Bronchial epithelial cell (primary cell): Measurements from ENCODE around the gene ATP5ME. TPM values are rescaled to one million over a fixed set of nuclear protein-coding genes. Genes with fewer than 3 reads are reported as not detected.
A peak's percentile ranks its signal among the peaks of the same experiment; 100 is the strongest.

Experiments used
- DNase-seq: peaks from one replicate; pipeline ENCODE4 v3.0.0-alpha.2; 2010; ENCODE audit warnings: low read depth
- FAIRE-seq: peaks from 2 replicates; lab custom pipeline; 2011; peaks lifted over from hg19 to GRCh38; lab: Jason Lieb, UNC
- H3K27me3 ChIP-seq: 2 replicates; pipeline ENCODE4 v1.5.1; 2011; ENCODE audit warnings: low read length; ENCODE audit not compliant: control insufficient read depth, insufficient read depth
- H3K36me3 ChIP-seq: 2 replicates; pipeline ENCODE4 v1.5.1; 2011; ENCODE audit warnings: low read length; ENCODE audit not compliant: control insufficient read depth, insufficient read depth
- H3K4me3 ChIP-seq: 2 replicates; pipeline ENCODE4 v1.5.1; 2011; ENCODE audit warnings: mild to moderate bottlenecking, low read depth, low read length, control low read depth
- total RNA-seq: library from RNA; depleted of rRNA; stranded (reverse); fragments of >200 nt; gene quantifications from 2 replicates; pipeline ENCODE4 v1.2.1, GENCODE V29; 2014
- TF ChIP-seq, protein P1 (sequence below): IDR thresholded peaks from 2 replicates; pipeline ENCODE4 v1.5.1; 2011; ENCODE audit warnings: mild to moderate bottlenecking, moderate library complexity, low read length, control low read depth, inconsistent platforms; ENCODE audit not compliant: insufficient read depth, severe bottlenecking

Gene ATP5ME
- total RNA-seq, 1 donor from 2014 or later: 70.8 TPM

DNA sequence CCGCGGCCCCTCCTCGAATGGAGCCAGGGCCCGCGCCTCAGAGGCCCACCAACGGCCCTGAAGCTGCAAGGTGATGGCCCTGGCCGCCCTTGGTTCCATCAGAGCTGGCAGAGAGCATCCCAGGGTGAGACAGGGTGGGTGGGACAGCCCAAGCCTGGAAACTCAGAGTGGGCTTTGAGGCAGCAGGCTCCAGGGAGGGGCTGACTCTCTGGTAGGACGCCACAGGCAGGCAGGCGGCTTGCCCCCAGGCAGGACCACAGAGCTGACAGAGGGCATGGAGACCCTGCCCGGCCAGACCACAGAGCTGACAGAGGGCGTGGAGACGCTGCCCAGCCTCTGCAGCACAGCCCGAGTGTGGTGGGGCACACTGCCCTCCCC, 5.0 kb upstream of the ATP5ME start:
- Histone ChIP-seq H3K36me3 (no peaks in the 10 kb centered on the region), H3K4me3 (no peak overlapping the region), H3K27me3 (no peaks in the 10 kb centered on the region)
- no peak for FAIRE-seq
- no peak for DNase-seq
- TF ChIP-seq, protein P1, sequence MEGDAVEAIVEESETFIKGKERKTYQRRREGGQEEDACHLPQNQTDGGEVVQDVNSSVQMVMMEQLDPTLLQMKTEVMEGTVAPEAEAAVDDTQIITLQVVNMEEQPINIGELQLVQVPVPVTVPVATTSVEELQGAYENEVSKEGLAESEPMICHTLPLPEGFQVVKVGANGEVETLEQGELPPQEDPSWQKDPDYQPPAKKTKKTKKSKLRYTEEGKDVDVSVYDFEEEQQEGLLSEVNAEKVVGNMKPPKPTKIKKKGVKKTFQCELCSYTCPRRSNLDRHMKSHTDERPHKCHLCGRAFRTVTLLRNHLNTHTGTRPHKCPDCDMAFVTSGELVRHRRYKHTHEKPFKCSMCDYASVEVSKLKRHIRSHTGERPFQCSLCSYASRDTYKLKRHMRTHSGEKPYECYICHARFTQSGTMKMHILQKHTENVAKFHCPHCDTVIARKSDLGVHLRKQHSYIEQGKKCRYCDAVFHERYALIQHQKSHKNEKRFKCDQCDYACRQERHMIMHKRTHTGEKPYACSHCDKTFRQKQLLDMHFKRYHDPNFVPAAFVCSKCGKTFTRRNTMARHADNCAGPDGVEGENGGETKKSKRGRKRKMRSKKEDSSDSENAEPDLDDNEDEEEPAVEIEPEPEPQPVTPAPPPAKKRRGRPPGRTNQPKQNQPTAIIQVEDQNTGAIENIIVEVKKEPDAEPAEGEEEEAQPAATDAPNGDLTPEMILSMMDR: no peak

DNA sequence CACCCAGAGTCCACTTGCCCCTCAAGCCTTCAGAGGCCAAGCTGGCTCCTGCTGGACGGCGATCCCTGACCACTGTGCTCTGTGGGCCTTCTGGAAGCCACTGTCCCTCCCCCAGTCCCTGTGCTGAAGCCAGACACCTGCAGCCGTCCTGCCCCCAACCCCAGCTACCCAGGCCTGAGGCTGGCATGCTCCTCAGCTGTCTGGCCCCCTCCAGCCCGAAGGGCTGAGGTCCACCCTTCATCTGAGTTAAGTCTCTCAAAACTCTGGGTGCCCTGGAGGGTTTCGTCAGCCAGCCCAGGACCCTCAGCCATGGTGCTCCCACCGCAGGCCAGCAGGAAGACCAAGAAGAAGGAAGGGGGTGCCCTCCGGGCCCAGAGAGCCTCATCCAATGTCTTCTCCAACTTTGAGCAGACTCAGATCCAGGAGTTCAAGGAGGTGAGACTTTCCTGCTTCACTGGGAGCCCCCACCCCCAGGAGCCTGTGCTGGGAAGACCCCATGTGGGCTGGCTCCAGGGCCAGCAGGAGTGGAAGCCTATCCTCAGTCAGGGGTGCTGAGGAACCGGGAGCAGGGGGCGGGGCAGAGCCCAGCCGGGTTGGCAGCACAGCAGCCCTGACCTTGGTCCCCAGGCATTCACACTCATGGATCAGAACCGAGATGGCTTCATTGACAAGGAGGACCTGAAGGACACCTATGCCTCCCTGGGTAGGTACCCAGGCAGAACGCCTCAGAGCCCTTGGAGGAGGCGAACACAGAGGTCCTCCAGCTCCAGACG, 4.4 kb upstream of the ATP5ME start:
- DNase-seq (no peak), FAIRE-seq (no peak)
- H3K36me3 ChIP-seq: no peaks in the 10 kb centered on the region
- H3K4me3 ChIP-seq: no peak overlapping the region
- TF ChIP-seq, protein P1: no peak
- H3K27me3 ChIP-seq: no peaks in the 10 kb centered on the region

DNA sequence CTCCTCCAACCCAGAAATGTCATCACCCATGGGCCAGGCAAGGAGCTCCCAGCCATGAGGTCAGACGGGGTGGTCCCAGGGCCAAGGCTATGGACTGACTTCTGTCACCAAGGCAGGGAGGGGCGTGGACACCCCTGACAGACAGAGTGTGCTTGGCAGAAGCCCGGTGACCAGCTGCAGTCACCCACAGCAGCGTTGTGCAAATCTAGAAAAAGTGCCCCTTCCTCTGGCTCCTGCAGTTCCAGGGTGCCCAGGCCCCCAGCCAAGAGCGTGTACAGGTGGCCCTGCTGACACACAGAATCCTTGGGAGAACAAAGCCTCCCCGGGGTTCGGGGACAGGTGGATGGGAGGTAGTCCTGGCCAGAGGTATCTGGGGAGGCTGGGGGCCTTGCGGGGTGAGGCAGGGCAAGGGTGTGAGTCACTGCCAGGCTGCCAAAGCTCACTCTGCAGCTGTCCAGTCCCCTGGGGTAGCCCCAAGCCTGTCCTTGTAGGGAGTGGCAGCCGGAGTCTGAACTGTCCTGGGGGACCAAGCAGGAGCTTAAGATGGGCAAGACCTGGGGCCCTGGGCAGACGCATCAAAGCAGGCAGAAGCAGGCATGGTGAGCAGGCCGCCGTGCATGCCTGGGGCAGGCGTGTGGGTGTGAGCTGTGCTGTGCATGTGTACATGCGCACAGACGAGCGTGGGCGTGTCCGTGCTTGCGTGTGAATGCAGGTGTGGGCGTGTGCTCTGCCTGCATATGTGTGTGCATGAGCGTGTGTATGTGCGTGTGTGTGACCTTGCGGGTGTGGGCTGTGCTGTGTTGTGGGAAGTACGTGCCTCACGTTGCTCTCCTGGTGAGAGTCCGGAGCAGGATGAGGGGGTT, 3.6 kb upstream of the ATP5ME start:
- Histone ChIP-seq H3K4me3 (no peak overlapping the region), H3K27me3 (no peaks in the 10 kb centered on the region), H3K36me3 (peaks cover 4% of the 10 kb centered on the region)
- TF ChIP-seq, protein P1: no peak
- peak; percentile 92 for FAIRE-seq
- peak; percentile 82 for DNase-seq

DNA sequence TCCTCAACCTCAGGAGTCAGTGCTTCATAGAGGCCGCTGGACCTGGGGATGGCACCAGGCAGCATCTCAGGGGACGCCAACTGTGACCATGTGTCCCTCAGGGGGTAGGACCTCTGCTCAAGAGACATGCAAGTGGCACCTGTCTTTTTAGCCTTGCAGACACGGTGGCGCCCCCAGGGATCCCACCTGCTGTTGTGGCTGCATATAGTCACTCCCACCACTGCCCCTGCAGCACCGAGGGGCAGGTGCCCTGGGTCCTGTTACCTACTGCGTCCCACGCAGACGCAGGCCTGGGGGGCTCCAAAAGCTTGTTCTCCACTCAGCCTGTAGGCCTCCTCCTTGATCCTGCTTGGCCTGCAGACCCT, 2.8 kb upstream of the ATP5ME start:
- TF ChIP-seq, protein P1: no peak
- no peak for FAIRE-seq

DNA sequence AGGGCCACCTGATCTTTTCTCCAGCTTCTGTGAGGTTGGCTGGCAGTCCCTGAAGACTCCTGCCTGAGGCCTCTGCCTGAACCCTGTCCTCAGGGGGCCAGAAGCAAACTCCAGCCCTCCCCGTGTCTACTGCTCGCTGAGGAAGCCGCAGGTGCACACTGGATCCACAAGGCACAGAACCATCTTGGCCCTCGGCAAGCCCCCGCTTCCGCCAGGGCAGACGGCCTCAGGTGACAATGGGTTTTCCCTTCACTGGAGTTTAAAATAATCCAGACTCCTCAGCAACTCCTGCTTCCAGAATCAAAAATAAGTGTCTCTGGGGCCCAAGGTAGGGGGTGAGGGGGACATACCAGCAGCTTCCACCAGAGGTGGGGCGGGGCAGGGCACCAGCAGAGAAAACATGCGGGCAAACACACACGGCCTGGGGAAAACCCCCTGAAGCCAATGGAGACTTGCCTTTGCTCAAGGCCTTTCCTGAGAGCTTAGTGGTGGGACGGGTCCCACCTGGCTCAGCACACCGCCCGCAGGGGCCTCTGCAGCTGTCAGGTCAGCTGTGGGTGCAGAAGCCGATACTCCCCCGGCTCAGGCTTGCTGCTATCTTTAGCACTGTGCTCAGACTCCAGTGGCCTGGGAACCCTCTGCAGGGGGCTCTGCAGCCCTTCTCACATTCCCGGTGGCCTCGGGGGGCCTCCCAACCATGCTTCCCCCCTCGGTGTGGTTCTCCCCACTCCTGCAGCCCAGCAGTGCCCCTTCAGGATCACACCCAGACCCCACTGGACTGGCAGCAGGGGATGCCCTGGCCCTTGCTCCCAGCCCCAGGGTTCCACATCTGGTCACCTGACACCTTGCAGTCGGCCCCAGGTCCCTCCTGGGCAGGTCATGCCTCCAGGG, 2.1 kb upstream of the ATP5ME start:
- H3K4me3 ChIP-seq: no peak overlapping the region
- no peak for FAIRE-seq

More for the DNA sequence above, 2.8 kb upstream of the ATP5ME start:
- Histone ChIP-seq H3K4me3 (no peak overlapping the region), H3K36me3 (peaks cover 8% of the 10 kb centered on the region), H3K27me3 (no peaks in the 10 kb centered on the region)
- DNase-seq: no peak

More for the DNA sequence above, 2.1 kb upstream of the ATP5ME start:
- peaks cover 13% of the 10 kb centered on the region for H3K36me3 ChIP-seq
- no peaks in the 10 kb centered on the region for H3K27me3 ChIP-seq
- no peak for DNase-seq
- TF ChIP-seq, protein P1: no peak
